Stimulated activated CD8-positive, alpha-beta memory T cell treated with anti-CD3 and anti-CD28 coated beads, Interleukin-2, amount 100 ng/mL, for 48 hours (primary cell): ENCODE data around the gene MBTPS1.
A peak's percentile ranks its signal among the peaks of the same experiment; 100 is the strongest.
"Not testable (repeated sequence)": the region's sequence is repeated elsewhere in the genome, so short reads cannot be mapped to it uniquely, and the experiment has no call there.

Experiments used
- DNase-seq, 2 donors: peaks; one replicate each; pipeline ENCODE4 v3.0.0-alpha.2; 2020; ENCODE audit warnings: low read depth in 2 of 2

MBTPS1 gene

GRCh38 chr16:84137287-84137686 is 20.5 kb upstream of the MBTPS1 start:
- no peak for DNase-seq

GRCh38 chr16:84136331-84137125 is 19.8 kb upstream of the MBTPS1 start:
- DNase-seq: no peak

GRCh38 chr16:84132527-84133285 is 16.0 kb upstream of the MBTPS1 start:
- no peak for DNase-seq

DNA sequence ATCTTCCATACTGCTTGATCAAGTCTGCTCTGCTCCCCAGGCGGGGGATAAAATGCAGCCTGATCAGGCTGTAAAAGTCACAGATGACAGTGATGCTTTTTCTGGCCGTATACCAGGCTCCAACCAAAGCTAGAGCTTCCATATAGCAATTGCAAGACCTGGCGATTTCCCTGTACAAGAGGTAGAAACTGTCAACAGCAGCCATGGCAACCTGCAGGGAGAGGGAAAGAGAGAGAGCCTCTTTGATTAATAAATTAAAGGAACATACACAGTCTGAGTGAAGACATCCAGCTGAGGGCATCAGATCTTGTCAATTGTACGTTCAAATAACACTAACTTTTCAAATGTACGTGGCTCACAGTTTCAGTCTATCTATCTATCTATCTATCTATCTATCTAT is 14.4 kb upstream of the MBTPS1 start:
- no peak for DNase-seq

DNA sequence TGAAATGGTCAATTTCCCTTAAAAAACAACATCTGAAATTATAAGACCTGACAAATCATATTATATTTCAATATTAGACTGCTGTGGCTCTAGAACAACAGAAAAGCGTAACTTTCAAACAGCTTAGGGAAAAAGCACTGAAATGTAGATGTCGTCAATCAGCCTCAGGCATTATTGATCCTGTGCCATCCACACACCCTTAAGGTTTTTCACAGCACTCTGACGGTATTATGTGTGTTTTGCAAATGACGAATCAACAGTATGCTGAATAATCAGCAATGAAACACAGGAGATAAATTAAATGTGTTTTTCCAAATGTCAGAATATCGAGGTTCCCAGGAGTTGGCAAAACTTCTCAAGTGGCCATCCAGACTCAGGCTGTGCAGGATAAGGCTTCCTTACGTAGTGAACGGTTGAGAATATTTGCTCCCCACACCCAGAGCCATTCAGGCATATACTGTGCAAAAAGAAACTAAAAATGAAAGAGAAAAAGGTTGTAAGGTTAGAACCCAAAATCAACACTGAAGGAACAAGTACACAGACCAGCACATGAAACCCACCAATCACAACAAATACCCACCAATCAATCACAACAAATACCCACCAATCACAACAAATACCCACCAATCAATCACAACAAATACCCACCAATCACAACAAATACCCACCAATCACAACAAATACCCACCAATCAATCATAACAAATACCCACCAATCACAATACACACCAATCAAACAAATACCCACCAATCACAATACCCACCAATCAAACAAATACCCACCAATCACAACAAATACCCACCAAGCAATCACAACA is 7.7 kb upstream of the MBTPS1 start:
- no peak for DNase-seq

GRCh38 chr16:84121007-84121406 is 4.3 kb upstream of the MBTPS1 start:
- DNase-seq: no peak

DNA sequence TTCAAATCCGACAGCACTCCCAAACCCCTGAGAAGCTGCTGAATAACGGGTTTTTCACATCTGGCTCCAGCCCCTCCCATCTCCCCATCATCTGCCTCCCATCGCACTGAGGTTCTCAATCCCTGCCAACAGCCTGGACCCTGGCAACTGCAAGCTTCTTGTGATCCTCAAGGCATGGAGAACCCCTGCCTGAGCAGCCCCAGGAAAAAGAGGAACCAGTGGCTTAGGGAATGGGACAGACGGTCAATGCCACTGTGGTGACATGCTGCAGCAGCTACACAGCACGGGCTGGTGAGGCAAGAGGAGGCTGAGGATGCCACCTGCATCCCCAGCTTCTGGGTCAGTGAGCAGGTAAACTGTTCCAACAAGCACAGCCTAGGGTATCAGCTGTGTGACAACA is 3.3 kb upstream of the MBTPS1 start:
- no peak for DNase-seq

- DNase-seq: no peak
These were observed 2.6 kb upstream of the MBTPS1 start for GRCh38 chr16:84119368-84119767.

GRCh38 chr16:84118315-84118714 is 1.6 kb upstream of the MBTPS1 start:
- not testable (repeated sequence) for DNase-seq

GRCh38 chr16:84117494-84117843 is 727 bp upstream of the MBTPS1 start:
- peak in 1 of 2 donors; percentile 14 for DNase-seq

GRCh38 chr16:84115919-84116719 is 623 bp downstream of the MBTPS1 start:
- DNase-seq: no peak

DNA sequence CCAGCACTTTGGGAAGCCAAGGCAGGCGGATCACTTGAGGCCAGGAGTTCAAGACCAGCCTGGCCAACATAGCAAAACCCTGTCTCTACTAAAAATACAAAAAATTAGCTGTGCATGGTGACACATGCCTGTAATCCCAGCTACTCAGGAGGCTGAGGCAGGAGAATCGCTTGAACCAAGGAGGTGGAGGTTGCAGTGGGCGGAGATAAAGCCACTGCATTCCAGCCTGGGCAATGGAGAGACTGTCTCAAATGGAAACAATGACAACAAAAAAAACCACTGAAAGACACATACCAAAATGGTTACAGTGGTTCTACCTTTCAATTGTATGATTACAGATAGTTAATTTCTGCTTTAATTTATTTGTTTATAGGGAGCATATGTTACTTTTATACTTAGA is 4.8 kb downstream of the MBTPS1 start:
- DNase-seq: not testable (repeated sequence)

DNA sequence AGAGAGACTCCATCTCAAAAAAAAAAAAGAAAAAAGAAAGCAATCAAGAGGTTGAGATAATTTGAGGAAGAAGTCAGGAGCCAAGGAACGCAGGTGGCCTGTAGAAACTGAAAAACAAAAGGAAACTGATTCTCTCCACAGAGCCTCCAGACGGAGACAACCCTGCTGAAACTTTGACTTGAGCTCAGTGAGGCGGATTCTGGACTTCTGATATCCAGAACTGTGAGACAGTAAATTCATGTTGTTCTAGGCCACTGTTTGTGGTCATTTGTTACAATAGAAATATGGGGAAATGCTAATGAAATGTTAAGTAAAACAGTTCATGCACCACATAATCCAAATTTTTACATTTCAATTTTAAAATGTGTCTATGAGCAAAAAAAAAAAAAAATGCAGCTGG is 5.2 kb downstream of the MBTPS1 start:
- no peak for DNase-seq

- no peak for DNase-seq
These were observed 6.2 kb downstream of the MBTPS1 start for GRCh38 chr16:84110527-84110926.

DNA sequence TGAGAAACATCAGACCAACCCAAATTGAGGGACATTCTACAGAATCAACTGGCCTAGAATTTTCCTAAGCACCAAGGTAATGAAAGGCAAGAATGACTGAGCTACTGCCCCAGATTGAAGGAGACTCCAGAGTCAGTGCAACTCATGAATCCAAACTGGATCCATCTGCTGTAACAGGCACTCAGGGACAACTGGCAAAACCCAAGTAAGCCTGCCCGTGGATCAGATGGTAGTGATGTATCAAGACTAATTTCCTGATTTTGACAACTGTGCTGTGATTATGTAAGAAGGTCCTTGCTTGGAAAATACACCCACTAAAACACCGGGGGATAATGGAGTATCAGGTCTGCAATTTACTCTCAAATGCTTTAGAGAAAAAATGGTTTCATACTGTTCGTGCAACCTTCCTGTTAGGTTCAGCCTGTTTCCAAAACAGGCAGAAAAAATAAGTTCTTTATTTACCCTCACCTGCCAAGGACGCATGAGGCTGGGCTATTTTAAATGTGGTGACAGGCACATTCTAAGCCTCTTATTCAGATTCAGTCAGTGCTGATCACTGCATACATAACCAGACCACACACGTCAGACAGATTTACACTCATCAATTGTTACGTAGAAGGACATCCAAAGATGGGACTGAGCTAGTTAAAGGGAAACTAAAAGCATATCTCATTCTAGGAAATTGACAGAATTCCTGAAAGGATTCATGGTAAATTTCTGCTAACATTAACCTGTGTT is 7.0 kb downstream of the MBTPS1 start:
- DNase-seq: no peak

DNA sequence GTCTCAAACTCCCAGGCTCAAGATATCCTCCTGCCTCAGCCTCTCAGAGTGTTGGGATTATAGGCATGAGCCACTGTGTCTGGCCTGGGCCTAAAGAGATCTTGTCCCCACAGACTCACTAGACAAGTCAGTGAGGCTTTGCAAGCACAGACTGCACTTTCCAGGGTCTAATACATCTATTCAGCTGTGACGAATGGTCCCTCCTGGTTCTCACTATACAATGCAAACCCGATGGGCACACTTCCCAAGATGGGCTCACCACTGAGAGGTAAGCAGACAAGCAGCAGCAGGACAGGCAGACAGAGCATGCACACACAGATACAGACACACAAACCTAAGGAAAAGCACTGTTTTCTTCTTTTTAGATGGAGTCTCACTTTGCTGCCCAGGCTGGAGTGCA is 8.8 kb downstream of the MBTPS1 start:
- DNase-seq: no peak

DNA sequence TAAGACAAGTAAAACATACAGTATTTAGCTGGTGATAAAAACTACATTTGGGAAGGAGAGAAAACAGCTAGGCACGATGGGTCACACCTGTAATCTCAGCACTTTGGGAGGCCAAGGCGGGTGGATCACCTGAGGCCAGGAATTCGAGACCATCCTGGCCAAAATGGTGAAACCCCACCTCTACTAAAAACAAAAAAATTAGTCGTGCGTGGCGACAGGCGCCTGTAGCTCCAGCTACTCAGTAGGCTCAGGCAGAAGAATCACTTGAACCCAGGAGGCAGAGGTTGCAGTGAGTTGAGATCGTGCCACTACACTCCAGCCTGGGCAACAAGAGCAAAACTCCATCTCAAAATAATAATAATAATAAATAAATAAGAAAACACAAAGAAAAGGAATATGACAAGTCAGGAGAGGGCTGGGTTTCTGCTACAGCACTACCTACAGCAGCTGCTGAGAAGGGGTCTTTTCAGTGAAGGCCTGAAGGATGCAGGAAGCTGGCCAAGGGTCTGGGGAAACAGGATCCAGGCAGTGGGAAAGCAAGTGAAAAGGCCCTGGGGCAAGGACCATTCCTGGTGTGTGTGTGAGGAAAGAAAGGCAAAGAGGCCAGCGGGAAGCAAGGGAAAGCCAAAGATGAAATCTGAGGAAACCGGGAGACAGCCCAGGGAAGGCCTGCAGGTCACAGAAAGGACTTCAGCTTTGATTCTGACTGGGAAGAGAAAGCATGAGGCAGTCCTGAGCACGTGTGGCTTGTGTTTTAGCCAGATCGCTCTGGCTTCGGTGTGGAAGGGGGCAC is 10.6 kb downstream of the MBTPS1 start:
- no peak for DNase-seq

DNA sequence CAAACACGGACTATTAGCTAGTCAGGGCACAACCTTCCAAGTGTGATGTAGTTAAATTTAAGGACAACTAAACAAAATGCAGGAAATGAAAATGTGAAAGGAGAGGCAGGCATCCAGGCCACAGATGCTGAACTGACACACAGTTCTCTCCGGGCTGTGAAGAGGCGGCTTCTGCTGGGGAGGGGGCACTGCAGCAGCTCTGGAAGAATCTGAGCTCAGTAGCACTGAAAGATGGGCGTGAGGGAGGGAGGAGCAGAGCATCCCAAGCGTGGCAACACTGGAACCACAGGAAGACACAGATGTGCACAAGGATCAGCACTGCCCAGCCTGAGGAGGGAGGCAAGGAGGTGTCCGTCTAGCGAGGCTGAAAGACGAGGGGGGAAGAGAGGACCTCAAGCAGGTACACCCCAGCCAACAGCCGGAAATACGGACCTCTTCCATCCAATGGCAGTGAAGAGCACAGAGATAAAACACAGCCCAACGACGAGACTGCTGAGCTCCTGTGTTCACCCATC is 11.4 kb downstream of the MBTPS1 start:
- no peak for DNase-seq

DNA sequence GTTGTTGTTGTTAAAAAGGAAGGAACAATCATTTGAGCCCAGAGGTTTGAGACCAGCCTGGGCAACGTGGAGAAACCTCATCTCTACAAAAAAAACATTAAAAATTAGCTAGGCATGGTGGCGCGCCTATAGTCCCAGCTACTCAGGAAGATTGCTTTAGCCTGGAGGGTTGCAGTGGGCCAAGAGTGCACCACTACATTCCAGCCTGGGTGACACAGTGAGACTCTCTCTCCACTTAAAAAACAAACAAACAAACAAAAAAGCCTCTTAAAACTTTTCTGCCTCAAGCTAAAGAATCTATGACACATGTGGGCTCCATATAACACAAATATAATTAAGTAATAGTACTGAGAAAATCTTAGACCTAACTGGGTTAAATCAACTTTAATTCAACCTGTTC is 12.5 kb downstream of the MBTPS1 start:
- DNase-seq: no peak

DNA sequence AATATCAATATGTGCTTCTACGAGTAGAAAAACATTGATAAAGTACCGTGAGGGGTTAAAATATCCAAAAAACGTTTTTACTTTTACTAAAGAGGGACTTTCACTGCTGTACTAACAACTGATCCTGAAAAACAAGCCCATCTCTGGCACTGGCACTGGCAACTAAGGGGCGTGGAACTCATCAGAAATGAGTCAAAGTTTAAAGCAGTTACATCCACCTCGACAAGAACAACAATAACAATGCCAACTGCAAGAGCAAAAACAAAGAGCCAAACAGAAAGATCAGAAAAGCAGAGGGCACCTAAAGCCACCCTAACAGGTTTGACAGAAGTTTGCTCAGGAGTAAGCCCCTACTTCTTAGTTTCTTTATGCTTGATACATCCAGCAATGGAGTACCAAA is 13.1 kb downstream of the MBTPS1 start:
- no peak for DNase-seq
